Vagina (tissue), 2 donors: ENCODE measurements around the gene ADAMTS16. TPM values are rescaled to one million over a fixed set of nuclear protein-coding genes. Genes with fewer than 3 reads are reported as not detected.

Experiments
- DNase-seq, 2 donors: peaks; one replicate each; pipeline ENCODE4 v3.0.0-alpha.2; 2017; ENCODE audit errors: extremely low spot score in 2 of 2
- H3K27ac ChIP-seq: fragments of 200-600 bp; sonication (generic); one replicate; pipeline ENCODE4 v1.5.1; 2019
- H3K27me3 ChIP-seq: fragments of 200-600 bp; sonication (generic); one replicate; pipeline ENCODE4 v1.5.1; 2019
- H3K36me3 ChIP-seq, 2 donors: fragments of 200-600 bp; sonication (generic); one replicate each; pipeline ENCODE4 v1.5.1; 2017 to 2019
- H3K4me1 ChIP-seq: fragments of 200-600 bp; sonication (generic); one replicate; pipeline ENCODE4 v1.5.1; 2019
- H3K4me3 ChIP-seq, 2 donors: fragments of 200-600 bp; sonication (generic); 1 replicate in 1 of 2; 2 replicates in 1 of 2; pipeline ENCODE4 v1.5.1; 2016 to 2019
- H3K9me3 ChIP-seq: fragments of 200-600 bp; sonication (generic); one replicate; pipeline ENCODE4 v1.5.1; 2019
- POLR2A ChIP-seq, 2 donors: fragments of 450-650 bp; IDR thresholded peaks; one replicate each; pipeline ENCODE4 v1.6.1; 2017; ENCODE audit warnings: antibody characterized with exemption in 2 of 2, mild to moderate bottlenecking in 2 of 2, moderate library complexity in 2 of 2
- POLR2AphosphoS5 ChIP-seq, 2 donors: sonication (generic); formaldehyde crosslinking; IDR thresholded peaks; one replicate each; pipeline ENCODE4 v1.9.0; 2017; ENCODE audit warnings: antibody characterized with exemption in 2 of 2, mild to moderate bottlenecking in 2 of 2, low read depth in 1 of 2; ENCODE audit not compliant: insufficient read depth in 1 of 2
- intact Hi-C: fragments of 100-400 bp; cut with DNase I; formaldehyde crosslinking; loops from one replicate; pipeline ENCODE4 v1.15.1; 2023
- total RNA-seq: library from RNA; depleted of rRNA; stranded (reverse); fragments of >200 nt; gene quantifications from one replicate; pipeline ENCODE4 v1.2.3, GENCODE V29; 2016
- TF ChIP-seq, protein P1 (sequence below), 3 experiments: fragments of 450-650 bp in 2 of 3; fragments of 200-600 bp in 1 of 3; sonication (generic) in 1 of 3; IDR thresholded peaks; one replicate each; pipeline ENCODE4 v1.5.1; 2017 to 2019; ENCODE audit warnings: antibody characterized with exemption in 3 of 3, mild to moderate bottlenecking in 2 of 3, moderate library complexity in 2 of 3

Gene ADAMTS16
- total RNA-seq, 1 donor from 2014 or later = 0.49 TPM

DNA sequence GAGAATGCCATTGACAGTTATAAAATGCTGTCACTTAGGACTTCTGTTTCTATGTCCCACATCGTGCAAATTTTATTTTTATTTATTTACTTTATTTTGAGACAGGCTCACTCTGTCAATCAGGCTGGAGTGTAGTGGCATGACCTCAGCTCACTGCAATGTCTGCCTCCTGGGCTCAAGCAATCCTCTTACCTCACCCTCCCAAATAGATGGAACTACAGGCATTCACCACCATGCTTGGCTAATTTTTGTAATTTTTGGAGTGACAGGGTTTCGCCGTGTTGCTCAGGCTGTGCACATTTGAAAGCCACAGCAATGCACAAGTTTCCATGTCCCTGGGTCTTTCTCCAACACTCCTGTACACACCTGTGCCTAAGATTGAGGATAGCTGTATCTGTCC is 51.8 kb downstream of the ADAMTS16 start:
- H3K36me3 ChIP-seq = no peaks in the 10 kb centered on the region
- no peaks in the 10 kb centered on the region for H3K4me1 ChIP-seq
- H3K27me3 ChIP-seq = no peaks in the 10 kb centered on the region
- no peak overlapping the region for H3K4me3 ChIP-seq
- intact Hi-C loops = no loop called here
- no peak for DNase-seq
- H3K9me3 ChIP-seq = no peaks in the 10 kb centered on the region
- H3K27ac ChIP-seq = no peak overlapping the region
- TF ChIP-seq POLR2AphosphoS5 (IDR thresholded peaks at IDR 0.05; ENCODE audit: insufficient read depth in 1 of 2, low read depth in 1 of 2) (no peak), POLR2A (IDR thresholded peaks at IDR 0.05) (no peak)
- TF ChIP-seq, protein P1, sequence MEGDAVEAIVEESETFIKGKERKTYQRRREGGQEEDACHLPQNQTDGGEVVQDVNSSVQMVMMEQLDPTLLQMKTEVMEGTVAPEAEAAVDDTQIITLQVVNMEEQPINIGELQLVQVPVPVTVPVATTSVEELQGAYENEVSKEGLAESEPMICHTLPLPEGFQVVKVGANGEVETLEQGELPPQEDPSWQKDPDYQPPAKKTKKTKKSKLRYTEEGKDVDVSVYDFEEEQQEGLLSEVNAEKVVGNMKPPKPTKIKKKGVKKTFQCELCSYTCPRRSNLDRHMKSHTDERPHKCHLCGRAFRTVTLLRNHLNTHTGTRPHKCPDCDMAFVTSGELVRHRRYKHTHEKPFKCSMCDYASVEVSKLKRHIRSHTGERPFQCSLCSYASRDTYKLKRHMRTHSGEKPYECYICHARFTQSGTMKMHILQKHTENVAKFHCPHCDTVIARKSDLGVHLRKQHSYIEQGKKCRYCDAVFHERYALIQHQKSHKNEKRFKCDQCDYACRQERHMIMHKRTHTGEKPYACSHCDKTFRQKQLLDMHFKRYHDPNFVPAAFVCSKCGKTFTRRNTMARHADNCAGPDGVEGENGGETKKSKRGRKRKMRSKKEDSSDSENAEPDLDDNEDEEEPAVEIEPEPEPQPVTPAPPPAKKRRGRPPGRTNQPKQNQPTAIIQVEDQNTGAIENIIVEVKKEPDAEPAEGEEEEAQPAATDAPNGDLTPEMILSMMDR (IDR thresholded peaks at IDR 0.05) = no peak

GRCh38 chr5:5192681-5193080 is 52.6 kb downstream of the ADAMTS16 start:
- no peaks in the 10 kb centered on the region for H3K36me3 ChIP-seq
- no peaks in the 10 kb centered on the region for H3K27me3 ChIP-seq
- no peak overlapping the region for H3K4me3 ChIP-seq
- DNase-seq = no peak
- TF ChIP-seq, protein P1 (IDR thresholded peaks at IDR 0.05) = no peak
- TF ChIP-seq POLR2AphosphoS5 (IDR thresholded peaks at IDR 0.05; ENCODE audit: insufficient read depth in 1 of 2, low read depth in 1 of 2) = no peak
- no peak for TF ChIP-seq POLR2A (IDR thresholded peaks at IDR 0.05)
- no peaks in the 10 kb centered on the region for H3K9me3 ChIP-seq
- intact Hi-C loops = no loop called here
- no peaks in the 10 kb centered on the region for H3K4me1 ChIP-seq
- no peak overlapping the region for H3K27ac ChIP-seq

DNA sequence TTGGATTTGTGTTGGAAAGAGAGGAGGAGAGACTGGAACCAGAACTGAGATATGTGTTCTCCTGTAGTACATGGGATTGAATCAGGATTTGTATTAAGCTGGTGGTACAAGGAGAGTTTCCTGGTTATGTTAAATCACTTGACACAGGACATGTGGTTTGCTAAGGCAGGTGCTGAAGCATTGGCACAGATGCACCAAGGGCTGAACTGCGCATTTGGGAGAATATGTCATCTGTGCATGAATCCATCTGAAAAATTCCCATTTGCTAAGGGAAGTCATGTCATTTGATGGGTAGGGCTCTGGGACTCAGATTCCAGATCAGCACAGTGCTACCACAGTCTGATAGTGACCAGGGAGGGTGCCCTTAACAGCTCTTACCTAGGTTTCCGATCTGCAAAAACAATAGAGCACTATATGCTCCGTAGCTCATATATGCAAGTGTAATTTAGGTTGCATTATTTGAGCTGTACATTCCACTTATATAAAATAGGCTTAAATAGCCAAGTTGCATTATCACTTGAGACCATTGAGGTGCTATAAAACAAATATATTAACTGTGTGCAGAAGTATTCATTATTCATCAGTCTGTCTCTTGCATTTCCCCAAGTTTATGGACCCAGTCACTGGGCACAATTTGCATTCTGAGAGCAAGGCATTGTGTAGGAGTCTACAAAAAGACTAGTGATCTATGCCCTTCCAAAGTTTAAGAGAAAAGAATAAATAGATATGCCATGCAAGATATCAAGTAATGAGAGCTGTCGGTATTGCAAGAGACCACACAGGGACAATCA is 55.2 kb downstream of the ADAMTS16 start:
- intact Hi-C loops = no loop called here
- Histone ChIP-seq H3K27ac (no peak overlapping the region), H3K4me1 (no peaks in the 10 kb centered on the region), H3K27me3 (no peaks in the 10 kb centered on the region), H3K9me3 (no peaks in the 10 kb centered on the region), H3K4me3 (no peak overlapping the region), H3K36me3 (no peaks in the 10 kb centered on the region)
- no peak for DNase-seq
- TF ChIP-seq, protein P1 (IDR thresholded peaks at IDR 0.05) = no peak
- TF ChIP-seq POLR2A (IDR thresholded peaks at IDR 0.05) (no peak), POLR2AphosphoS5 (IDR thresholded peaks at IDR 0.05; ENCODE audit: insufficient read depth in 1 of 2, low read depth in 1 of 2) (no peak)

GRCh38 chr5:5198135-5198534 is 58.0 kb downstream of the ADAMTS16 start:
- DNase-seq = no peak
- no peak for TF ChIP-seq POLR2A (IDR thresholded peaks at IDR 0.05)
- TF ChIP-seq POLR2AphosphoS5 (IDR thresholded peaks at IDR 0.05; ENCODE audit: insufficient read depth in 1 of 2, low read depth in 1 of 2) = no peak
- TF ChIP-seq, protein P1 (IDR thresholded peaks at IDR 0.05) = no peak
- intact Hi-C loops = no loop called here
- Histone ChIP-seq H3K27me3 (no peaks in the 10 kb centered on the region), H3K4me1 (no peaks in the 10 kb centered on the region), H3K4me3 (no peak overlapping the region), H3K36me3 (no peaks in the 10 kb centered on the region), H3K9me3 (no peaks in the 10 kb centered on the region), H3K27ac (no peak overlapping the region)

GRCh38 chr5:5198815-5199214 is 58.7 kb downstream of the ADAMTS16 start:
- TF ChIP-seq POLR2A (IDR thresholded peaks at IDR 0.05) = no peak
- TF ChIP-seq, protein P1 (IDR thresholded peaks at IDR 0.05) = no peak
- no peak for TF ChIP-seq POLR2AphosphoS5 (IDR thresholded peaks at IDR 0.05; ENCODE audit: insufficient read depth in 1 of 2, low read depth in 1 of 2)
- Histone ChIP-seq H3K36me3 (no peaks in the 10 kb centered on the region), H3K27me3 (no peaks in the 10 kb centered on the region), H3K9me3 (no peaks in the 10 kb centered on the region), H3K4me1 (no peaks in the 10 kb centered on the region), H3K27ac (no peak overlapping the region), H3K4me3 (no peak overlapping the region)
- intact Hi-C loops = no loop called here
- no peak for DNase-seq
